Natural killer cell treated with Interleukin-12 subunit alpha and Interleukin-12 subunit beta and Interleukin-15 and Interleukin-18, amount 100 ng/mL, for 72 hours (primary cell): ENCODE measurements around the gene SPTSSB. TPM values are rescaled to one million over a fixed set of nuclear protein-coding genes. Genes with fewer than 3 reads are reported as not detected.

Source experiments
- ATAC-seq, 2 donors: fragments of 150-1000 bp; cut with Tn5 transposase in 1 of 2; sonication (Bioruptor Pico), chemical (Tn5 transposase) in 1 of 2; 2 replicates each; pipeline ENCODE4 v1.10.0; 2021
- DNase-seq: peaks from one replicate; pipeline ENCODE4 v3.0.0; 2022; ENCODE audit warnings: low spot score
- H3K27ac Mint-ChIP-seq, 2 donors: 1 replicate in 1 of 2; 2 replicates in 1 of 2; pipeline ENCODE4 v1.8.0; 2022; ENCODE audit warnings: mixed read lengths in 2 of 2, mild to moderate bottlenecking in 1 of 2, moderate library complexity in 1 of 2
- H3K27me3 Mint-ChIP-seq, 2 donors: 1 replicate in 1 of 2; 2 replicates in 1 of 2; pipeline ENCODE4 v1.8.0; 2022; ENCODE audit warnings: mixed read lengths in 2 of 2
- H3K36me3 Mint-ChIP-seq: one replicate; pipeline ENCODE4 v1.8.0; 2022; ENCODE audit warnings: mixed read lengths
- H3K4me1 Mint-ChIP-seq, 2 donors: 1 replicate in 1 of 2; 2 replicates in 1 of 2; pipeline ENCODE4 v1.8.0; 2022; ENCODE audit warnings: low read depth in 2 of 2, mixed read lengths in 2 of 2, mild to moderate bottlenecking in 1 of 2
- H3K4me3 Mint-ChIP-seq: one replicate; pipeline ENCODE4 v1.8.0; 2022; ENCODE audit warnings: mixed read lengths
- H3K9me3 Mint-ChIP-seq: 2 replicates; pipeline ENCODE4 v1.8.0; 2022; ENCODE audit warnings: mixed read lengths
- total RNA-seq, 2 donors: library from RNA; stranded (reverse); gene quantifications; one replicate each; pipeline ENCODE4 v1.2.3, GENCODE V29; 2022

SPTSSB gene
- total RNA-seq, 2 donors from 2014 or later: not detected

DNA sequence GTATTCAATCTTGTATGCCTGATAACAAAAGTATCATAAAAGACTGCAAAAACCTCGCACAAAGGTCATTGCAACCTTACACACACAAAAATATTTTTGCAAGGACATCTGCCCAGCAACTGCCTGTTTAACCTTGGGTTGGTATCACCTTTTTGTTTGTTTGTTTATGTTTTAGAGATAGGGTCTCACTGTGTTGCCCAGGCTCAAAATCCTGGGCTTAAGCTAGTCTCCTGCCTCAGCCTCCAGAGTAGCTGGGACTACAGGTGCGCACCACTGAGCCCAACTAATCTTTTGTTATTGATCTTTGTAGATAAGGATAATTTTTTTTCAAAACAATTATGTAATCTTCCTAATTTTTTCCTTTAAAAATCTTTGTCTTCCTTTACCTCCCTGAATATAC lies 54.2 kb downstream of the SPTSSB start:
- H3K36me3 Mint-ChIP-seq: peaks cover 15% of the 10 kb centered on the region
- no peak overlapping the region for H3K4me3 Mint-ChIP-seq
- ATAC-seq (no peak), DNase-seq (no peak)
- H3K27ac Mint-ChIP-seq: no peak overlapping the region
- H3K27me3 Mint-ChIP-seq: peaks cover 53 to 67% of the 10 kb centered on the region in 2 donors
- peaks cover 15 to 24% of the 10 kb centered on the region in 2 donors for H3K4me1 Mint-ChIP-seq
- H3K9me3 Mint-ChIP-seq: no peaks in the 10 kb centered on the region

DNA sequence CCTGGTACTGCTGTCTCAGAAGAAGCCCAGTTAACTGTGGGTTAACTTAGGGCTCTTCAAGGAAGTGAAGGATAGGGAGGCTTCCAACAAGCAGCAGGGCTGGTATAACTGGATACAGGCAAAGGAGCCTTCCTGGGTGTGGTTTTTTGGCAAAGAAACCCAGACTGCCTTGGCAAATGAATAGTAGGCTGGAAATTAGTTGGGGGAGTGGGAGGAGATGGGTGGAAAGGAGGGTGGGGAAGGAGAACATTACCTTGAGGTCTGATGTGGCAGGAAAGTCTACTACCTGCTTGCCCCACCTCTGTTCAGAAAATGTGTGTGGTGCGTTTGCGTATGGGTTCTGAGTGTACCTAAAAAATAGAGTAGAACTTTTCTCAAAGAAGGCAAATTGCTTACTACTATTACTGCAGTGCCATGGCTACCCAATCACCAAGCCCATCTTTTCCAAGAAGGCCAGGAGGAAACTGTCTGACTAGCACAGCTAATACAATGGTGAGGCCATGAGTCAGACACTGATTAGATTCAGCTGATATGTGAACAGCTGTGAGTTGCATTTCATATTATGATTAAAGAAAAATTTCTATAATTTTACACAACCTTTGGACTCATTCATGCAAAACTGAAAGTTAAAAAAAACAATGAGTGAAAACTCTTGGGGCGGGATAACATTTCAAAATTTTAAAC lies 55.2 kb downstream of the SPTSSB start:
- peaks cover 23 to 30% of the 10 kb centered on the region in 2 donors for H3K4me1 Mint-ChIP-seq
- H3K9me3 Mint-ChIP-seq: no peaks in the 10 kb centered on the region
- DNase-seq (no peak), ATAC-seq (no peak)
- H3K4me3 Mint-ChIP-seq: no peak overlapping the region
- peak overlapping the region in 1 of 2 donors; percentile 4 for H3K27ac Mint-ChIP-seq
- H3K36me3 Mint-ChIP-seq: peaks cover 12% of the 10 kb centered on the region
- peaks cover 52 to 57% of the 10 kb centered on the region in 2 donors for H3K27me3 Mint-ChIP-seq

DNA sequence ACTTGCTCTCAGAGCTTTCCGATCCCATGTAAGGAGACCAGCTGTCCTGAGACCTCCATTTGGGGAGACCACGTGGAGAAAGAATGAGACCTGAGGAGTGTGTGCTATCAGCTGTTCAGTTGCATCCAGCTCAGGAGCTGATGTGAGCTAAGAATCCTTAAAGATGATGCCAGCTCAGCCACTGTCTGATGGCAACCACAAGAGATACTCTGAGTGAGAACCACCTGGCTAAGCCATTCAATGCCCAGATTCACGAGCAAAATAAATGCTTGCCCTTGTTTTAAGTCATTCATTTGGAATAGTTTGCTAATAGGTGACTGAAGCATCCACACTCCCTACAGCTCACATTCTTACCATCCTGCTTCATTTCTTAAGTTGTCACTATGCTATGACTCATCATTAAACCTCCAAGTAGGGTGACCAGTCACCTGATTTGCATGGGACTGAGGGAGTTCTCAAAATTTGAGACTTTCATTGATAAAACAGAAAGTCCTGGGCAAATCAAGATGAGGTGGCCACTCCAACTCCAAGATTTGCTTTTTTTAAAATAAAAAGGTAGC lies 56.4 kb downstream of the SPTSSB start:
- H3K4me3 Mint-ChIP-seq: no peak overlapping the region
- ATAC-seq (no peak), DNase-seq (no peak)
- H3K36me3 Mint-ChIP-seq: peaks cover 8% of the 10 kb centered on the region
- H3K27me3 Mint-ChIP-seq: peaks cover 50 to 51% of the 10 kb centered on the region in 2 donors
- no peak overlapping the region for H3K27ac Mint-ChIP-seq
- H3K4me1 Mint-ChIP-seq: peaks cover 36 to 42% of the 10 kb centered on the region in 2 donors
- H3K9me3 Mint-ChIP-seq: no peaks in the 10 kb centered on the region

DNA sequence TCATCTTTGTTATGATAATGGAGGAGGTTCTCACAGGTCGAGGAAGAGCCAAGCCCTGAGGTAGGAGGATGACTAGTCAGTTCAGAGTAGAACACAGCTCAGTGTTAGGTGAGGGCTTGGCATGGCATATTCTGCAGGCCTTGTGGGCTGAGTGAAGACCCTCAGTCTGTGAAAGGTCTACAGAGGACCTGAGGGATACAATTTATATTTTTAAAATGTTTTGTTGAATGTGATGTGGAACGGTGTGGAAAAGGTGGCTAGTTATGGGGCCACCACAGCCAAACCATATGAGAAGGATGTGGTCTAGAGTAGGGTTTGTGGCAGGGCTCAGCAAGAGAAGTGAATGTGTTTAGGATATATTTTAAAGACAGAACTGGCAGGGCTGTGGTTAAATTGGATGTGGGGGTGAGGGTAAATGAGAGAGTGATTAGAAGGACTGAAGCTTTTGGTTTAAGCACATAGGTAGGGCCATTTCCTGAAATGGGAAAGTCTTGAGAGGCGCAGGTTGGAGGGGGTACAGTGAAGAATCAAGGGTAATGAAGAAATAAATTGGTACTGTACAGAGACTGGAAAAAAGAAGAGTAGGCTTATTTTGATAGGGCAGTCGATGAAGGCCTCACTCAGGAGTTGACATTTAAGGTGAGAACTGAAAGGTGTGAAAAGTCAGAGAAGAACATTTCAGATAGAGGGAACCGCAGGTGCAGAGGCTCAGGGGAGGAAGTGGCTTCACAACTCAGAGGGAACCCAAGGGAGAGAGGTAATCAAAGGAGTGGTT lies 60.5 kb downstream of the SPTSSB start:
- peak; percentile 70 for DNase-seq
- Mint-ChIP-seq H3K27me3 (peaks cover 44 to 50% of the 10 kb centered on the region in 2 donors), H3K27ac (peak overlapping the region; percentile 7 to 40), H3K4me1 (peaks cover 36% of the 10 kb centered on the region in 2 donors), H3K9me3 (peaks cover 4% of the 10 kb centered on the region), H3K36me3 (peaks cover 21% of the 10 kb centered on the region), H3K4me3 (peak overlapping the region; percentile 56)
- peak; percentile 89 to 91 for ATAC-seq

DNA sequence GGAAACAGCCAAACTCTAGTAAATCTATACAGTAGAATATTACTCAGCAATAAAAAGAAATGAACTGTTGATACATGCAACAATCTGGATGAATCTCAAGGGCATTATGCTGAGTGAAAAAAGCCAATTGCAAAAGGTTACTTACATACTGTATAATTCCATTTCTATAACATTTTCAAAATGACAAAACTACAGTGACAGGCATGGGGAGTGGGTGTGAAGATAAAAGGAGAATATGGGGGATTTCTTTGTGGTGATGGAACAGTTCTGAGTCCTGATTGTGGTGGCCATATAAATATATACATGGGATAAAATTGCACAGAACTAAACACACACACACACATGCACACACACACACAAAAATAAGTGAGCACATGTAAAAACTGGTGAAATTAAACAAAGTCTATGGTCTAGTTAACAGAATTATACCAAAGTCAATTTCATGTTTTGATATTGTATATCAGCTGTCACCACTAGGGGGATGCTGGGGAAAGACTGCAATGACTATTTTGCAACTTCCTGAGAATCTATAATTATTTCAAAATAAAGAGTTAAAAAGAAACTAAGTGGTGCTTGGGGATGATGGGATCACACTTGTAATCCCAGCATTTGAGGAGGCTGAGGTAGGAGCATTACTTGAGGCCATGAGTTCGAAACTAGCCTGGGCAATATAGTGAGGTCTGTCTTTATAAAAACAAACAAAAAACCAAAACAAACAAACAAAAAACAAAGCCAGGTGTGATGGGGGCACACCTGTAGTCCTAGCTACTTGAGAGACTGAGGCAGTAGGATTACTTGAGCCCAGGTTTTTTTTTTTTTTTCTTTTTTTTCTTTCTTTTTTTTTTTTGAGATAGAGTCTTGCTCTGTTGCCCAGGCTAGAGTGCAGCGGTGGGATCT lies 66.0 kb downstream of the SPTSSB start:
- no peak overlapping the region for H3K4me3 Mint-ChIP-seq
- H3K27me3 Mint-ChIP-seq: peaks cover 49 to 60% of the 10 kb centered on the region in 2 donors
- peaks cover 25% of the 10 kb centered on the region for H3K36me3 Mint-ChIP-seq
- no peak for DNase-seq
- peak in 1 of 2 donors; percentile 67 for ATAC-seq
- peaks cover 11% of the 10 kb centered on the region in 2 donors for H3K4me1 Mint-ChIP-seq
- H3K9me3 Mint-ChIP-seq: peaks cover 4% of the 10 kb centered on the region
- H3K27ac Mint-ChIP-seq: no peak overlapping the region

DNA sequence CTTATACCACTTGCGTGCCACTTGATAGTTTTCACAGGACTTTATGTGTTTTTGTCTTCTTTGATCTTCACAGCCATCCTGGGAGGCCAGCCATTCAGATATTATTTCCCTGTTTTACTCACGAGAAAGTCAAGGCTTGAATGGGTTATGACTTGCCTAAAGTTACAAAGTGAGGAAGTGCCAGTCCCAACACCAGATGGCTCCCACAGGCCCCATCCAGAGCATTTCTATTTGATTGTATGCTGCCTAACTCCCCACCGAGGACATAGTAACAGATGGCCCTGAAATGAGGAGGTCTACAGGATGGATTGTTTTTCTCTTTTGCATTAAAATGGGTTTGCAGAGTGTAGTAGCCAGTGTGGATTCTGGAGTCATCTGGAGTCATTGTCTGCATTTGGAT lies 74.5 kb downstream of the SPTSSB start:
- ATAC-seq (no peak), DNase-seq (no peak)
- peaks cover 28 to 30% of the 10 kb centered on the region in 2 donors for H3K27me3 Mint-ChIP-seq
- H3K4me1 Mint-ChIP-seq: no peaks in the 10 kb centered on the region
- no peak overlapping the region for H3K4me3 Mint-ChIP-seq
- H3K36me3 Mint-ChIP-seq: peaks cover 22% of the 10 kb centered on the region
- H3K27ac Mint-ChIP-seq: no peak overlapping the region
- H3K9me3 Mint-ChIP-seq: peaks cover 8% of the 10 kb centered on the region

DNA sequence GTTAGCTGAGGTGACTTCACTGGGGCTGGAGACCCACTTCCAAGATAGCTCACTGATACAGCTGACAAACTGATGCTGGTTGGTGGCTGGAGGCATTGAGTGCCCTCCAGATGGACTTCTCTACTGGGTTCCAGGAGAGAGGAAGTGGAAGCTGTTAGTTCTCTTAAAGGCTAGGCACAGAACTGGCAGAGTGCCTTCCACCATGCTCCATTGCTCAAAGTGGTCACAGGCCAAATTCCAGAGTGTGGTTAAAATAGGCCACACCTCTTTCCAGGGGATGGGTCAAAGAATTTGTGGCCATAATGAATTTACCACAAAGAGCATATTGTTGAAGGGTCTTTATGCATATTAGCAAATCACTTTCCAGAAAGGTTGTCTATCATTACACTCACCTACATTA lies 76.0 kb downstream of the SPTSSB start:
- Mint-ChIP-seq H3K4me3 (no peak overlapping the region), H3K4me1 (no peaks in the 10 kb centered on the region), H3K27ac (no peak overlapping the region), H3K36me3 (peaks cover 22% of the 10 kb centered on the region), H3K27me3 (peaks cover 19 to 21% of the 10 kb centered on the region in 2 donors), H3K9me3 (peaks cover 8% of the 10 kb centered on the region)
- no peak for ATAC-seq
- no peak for DNase-seq

Other genes starting within 250 kb of the SPTSSB start
- 10 to 100 TPM; 51.8 to 66.8 TPM for gene NMD3, start 150.2 kb downstream of the SPTSSB start, total RNA-seq
- not detected for gene OTOL1, start 125.3 kb upstream of the SPTSSB start, total RNA-seq